Erythroblast (primary cell): ENCODE results near the gene LAGE3.

ENCODE experiments used
- GATA1 ChIP-seq: IDR thresholded peaks from 2 replicates; pipeline ENCODE4 v1.6.1; 2011; ENCODE audit warnings: low read depth, mild to moderate bottlenecking, control low read depth, low read length, moderate library complexity
- POLR2A ChIP-seq: IDR thresholded peaks from 2 replicates; pipeline ENCODE4 v1.6.1; 2011; ENCODE audit warnings: mild to moderate bottlenecking, low read length

- TF ChIP-seq POLR2A = no peak
- no peak for TF ChIP-seq GATA1
Measured at GRCh38 chrX:154517101-154517781, 38.2 kb upstream of the LAGE3 start.
